GM19099 (cell line): ENCODE results near the gene MRPL50.

Experiments
- POLR2A ChIP-seq: IDR thresholded peaks from 3 replicates; pipeline ENCODE4 v1.6.1; 2011; ENCODE audit warnings: low read depth; ENCODE audit not compliant: insufficient read length; ENCODE audit errors: extremely low read depth

MRPL50 gene

GRCh38 chr9:101398068-101398929 is at the start of gene MRPL50, which contains the start of gene ZNF189:
TSS of gene MRPL50 (minus strand) at chr9:101398618. CDS start at chr9:101398592, 26 bp downstream.
TSS of gene ZNF189 (plus strand) at chr9:101398851. CDS start at chr9:101399157, 306 bp downstream.
- TF ChIP-seq POLR2A, result peak; percentile 88

DNA sequence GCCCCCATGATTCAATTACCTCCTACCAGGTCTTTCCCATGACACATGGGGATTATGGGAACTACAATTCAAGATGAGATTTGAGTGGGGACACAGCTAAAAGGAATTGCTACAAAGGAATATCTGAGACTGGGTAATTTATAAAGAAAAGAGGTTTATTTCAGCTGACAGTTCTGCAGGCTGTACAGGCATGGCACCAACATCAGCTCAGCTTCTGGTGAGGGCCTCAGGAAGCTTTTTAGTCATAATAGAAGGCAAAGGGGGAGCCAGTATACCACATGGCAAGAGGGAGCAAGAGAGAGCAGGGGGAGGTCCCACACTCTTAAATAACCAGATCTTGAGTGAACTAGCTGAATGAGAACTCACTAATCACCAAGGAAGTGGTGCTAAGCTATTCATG is 48.3 kb upstream of the MRPL50 start:
- TF ChIP-seq POLR2A, result no peak

GRCh38 chr9:101445353-101446029 is 47.1 kb upstream of the MRPL50 start:
- no peak for TF ChIP-seq POLR2A

DNA sequence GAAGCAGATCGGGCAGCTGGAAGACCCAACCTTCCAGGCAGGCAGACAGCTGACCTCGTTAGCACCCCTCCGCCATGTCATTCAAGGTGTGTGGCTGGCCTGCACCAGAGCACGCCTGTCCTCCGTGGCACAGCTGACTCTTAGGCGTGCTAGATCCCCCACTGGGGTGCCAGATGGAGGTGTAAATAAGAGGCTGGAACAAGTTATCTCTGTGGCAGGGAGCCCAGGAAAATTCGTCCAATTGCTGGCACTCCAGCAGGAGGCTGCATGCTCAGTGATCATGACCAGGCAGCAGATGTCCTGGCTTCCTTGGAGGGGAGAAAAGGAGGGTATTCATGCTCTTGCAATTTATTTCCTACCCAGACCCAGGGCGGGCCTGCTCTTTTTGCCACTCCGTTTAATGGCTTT is 45.0 kb upstream of the MRPL50 start:
- no peak for TF ChIP-seq POLR2A

DNA sequence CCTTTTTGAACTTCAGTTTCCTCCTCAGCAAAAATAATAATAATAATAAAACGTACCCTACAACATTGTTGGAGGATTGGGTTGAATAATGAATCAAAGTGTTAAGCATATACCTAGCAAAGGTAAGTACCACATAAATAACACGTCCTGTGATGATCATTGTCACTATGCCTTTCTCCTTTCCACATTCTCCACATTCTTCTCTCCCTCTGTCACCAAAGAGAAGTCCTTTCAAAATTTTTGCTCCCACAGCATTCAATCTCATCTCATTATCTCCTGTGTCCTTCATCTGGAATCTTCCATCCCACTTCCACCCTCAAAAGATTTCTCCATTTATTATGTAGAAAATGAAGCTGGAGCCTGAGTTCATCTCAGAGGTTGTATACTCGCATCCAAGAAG is 44.3 kb upstream of the MRPL50 start:
- no peak for TF ChIP-seq POLR2A

DNA sequence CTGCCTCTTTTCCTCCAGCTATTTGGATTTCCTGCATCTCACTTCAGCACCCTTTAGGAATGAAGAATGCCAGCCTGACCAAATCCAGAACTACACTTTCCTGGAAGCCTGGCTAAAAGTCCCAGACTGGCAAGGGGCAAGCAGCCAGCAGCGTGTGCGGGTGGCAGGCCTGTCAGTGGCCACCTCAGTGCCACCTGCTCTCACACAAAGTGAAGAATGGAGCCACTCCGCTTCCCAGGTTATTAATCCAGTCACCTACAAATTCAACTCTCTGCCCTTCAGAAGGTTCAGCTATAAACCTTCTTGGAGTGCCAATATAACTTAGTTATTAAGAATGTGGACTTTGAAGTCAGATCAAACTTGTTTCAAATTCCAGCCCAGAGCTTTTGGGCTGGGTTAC is 43.9 kb upstream of the MRPL50 start:
- TF ChIP-seq POLR2A, result no peak

DNA sequence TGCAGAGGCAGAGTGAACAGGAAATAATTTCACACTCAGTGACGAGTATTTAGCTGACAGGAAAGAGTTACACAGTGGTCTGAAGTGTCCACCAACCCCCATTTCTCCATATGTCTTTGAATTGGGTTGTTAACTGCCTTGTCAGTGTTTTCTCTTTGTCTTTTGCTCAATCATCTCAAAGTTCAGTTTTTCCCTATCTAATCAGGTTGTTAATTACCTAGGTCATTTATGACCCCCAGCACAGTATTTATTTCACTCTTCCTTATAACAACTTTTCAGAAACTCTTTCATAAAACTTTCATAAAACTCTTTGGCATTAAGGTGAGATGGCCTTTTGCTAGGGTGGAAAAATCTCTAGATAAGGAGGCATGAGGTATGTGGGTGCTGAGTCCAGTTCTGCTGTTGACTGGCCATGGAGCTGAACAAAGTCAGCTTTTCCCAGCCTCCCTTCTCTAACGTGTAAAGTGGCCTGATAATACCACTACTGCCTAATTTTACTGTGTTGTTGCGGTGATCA is 42.4 kb upstream of the MRPL50 start:
- no peak for TF ChIP-seq POLR2A

DNA sequence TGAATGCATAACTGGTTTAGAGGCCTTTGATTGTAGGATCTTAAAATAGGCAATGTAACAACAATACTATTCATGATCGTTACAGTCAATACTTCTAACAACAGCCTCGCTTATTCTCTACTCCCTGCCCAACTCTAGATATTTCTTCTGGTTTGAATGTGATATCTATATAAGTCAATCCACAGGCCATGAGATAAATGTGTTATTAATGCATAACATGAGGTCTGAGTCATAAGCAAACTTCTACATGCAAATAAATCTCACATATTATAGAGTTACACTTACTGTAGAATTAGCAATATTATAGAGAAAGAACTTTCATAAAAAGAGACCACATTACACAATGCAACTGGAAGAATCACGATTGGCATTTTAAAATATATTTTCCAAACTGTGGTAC is 40.1 kb upstream of the MRPL50 start:
- TF ChIP-seq POLR2A, result no peak

DNA sequence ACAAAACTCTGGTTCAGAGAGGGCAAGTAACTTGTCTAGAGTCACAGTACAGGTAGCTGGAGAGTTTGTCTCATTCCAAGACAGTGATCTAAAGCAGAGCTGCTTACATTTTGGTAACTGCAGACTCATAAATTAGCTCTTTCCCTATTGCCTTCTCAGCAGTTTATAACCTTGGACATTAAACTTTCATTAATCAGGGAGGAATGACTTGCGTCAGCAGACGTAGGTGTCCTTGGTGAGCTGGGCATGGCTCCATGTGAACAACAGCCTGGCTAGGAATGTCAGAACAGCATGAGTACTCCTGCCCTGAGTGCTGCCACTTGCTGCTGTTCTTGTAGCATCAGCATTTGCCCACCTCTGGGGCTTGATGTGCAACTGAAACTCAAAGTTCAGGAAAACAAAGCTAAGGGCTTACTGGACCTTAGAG is 39.4 kb upstream of the MRPL50 start:
- no peak for TF ChIP-seq POLR2A

DNA sequence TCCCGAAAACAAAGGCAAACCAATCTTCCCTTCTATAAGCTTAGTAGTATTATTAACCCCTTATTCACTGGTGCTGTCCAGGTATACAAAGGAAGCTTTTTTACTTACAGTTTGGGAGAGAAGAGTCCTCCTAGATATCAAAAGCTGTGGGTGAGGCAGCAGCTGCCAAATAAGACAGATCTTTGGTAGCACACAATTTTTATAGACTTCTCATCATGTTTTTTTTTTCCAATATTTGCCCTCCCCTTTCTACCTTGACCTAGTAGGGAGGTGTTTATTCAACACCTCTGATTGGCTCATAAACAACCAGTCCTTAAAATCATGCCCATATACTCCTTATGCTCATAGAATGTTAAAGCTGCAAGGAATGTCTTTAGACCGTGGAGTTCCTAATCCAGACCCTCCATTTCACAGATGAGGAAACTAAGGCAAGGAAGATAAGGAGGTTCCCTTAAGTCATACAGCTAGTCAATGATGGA is 37.2 kb upstream of the MRPL50 start, which contains the start of gene ALDOB:
Gene ALDOB, minus strand, starts transcription at position 174 of the 479 bp plus-strand sequence. CDS start 4,887 bp downstream, outside the sequence.
- no peak for TF ChIP-seq POLR2A

GRCh38 chr9:101434998-101435397 is 36.6 kb upstream of the MRPL50 start:
- TF ChIP-seq POLR2A, result no peak

GRCh38 chr9:101433229-101433628 is 34.8 kb upstream of the MRPL50 start:
- TF ChIP-seq POLR2A, result no peak

DNA sequence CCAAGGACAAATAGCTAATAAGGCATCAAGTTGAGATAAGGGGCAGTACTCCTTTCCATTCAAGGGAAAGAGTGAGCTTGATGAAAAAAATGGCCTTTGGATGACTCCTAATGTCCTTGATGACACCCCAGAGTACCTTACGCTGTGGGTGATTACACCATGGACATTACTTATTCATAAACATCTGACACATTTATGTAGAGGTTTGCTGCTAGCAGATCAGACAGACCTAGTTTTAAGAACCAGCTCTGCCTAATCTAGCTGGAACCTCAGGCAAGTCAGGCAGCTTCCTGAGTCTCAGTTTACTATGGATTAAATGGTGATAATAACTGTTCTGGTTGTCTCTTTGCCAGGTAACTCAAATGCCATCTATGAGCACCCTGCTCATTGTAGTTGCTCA is 34.3 kb upstream of the MRPL50 start:
- TF ChIP-seq POLR2A, result no peak

DNA sequence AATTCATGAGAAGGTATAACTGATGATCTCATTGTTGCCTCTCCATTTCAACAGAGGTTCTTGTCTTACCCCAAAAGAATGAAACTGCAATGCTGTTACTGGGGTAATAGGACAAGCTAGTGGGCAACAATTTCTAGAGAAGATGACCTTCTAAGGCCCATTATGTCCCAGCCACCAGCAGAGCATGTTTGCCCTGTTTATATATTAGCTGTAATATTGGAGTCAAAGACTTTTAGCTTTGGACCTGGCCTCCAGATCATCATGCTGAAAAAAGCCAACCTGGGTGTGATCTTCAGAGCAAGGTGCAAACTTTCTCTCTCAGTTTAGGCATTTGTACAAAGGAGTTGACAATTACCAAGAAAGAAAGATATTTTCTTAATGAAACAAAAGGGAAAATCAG is 33.8 kb upstream of the MRPL50 start:
- TF ChIP-seq POLR2A, result no peak

DNA sequence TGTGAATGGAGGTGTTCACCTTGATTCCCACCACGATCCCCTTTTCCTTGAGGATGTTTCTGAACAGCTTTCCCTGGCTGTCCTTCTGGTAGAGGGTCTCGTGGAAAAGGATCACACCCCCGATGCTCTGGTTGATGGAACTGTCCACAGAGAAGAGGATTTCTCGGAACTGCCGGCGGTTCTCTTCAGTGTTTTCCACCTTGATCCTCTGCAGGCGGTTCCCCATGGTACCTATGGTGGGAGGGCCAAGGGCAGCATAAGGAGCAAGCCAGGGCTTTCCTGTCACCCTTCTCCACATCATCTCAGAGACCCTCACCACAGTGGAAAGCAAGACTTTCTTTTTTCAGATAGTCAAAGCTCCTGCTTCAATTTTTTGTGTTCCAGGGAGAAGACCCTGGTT is 31.3 kb upstream of the MRPL50 start:
- no peak for TF ChIP-seq POLR2A
